NCI-H82 (cell line): ENCODE data around the gene MUC15.
"Not testable (repeated sequence)": the region's sequence is repeated elsewhere in the genome, so short reads cannot be mapped to it uniquely, and the experiment has no call there.

Source experiments
- DNase-seq: peaks from one replicate; lab custom pipeline; 2025; lab: John Stamatoyannopoulos, UW

MUC15 gene

DNA sequence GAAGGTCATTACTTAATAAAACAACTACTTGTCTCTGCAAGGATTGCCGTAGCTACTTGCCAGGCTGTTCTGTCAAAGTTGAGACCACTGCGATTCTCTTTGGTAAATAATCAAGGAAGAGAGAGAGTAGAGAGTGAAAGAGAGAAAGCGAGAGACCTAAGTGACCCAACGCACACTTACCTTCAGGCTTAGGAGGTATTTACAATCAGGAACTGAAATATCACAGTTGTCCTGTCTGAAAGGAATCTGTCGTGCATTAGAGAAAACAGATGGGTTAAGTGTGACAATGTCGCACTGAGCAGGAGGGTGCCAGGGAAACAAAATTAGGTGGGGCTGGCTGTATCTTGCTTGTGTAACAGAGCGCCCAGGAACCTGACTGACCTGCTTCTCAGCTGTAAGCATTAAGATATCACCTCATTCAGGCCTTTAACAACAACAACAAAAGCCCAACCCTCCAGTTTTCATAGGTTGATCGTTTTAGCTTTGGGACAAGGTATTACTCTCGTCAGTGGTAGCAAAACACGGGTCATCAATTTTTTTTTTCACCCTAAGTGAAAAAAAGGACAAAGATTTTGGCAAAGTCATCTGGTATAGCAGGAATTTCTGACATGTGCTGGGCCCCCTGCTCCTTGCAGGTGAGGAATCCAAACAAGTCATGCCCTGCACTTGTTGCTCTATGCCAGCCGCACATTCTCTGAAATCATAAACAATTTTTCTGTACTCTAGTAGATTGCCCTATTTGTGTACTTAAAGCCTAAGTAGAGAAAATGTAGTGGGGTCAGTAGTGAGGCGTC lies at the start of gene MUC15:
Gene MUC15 (minus strand): TSS at position 403 of the 794 bp plus-strand sequence. CDS start 5,169 bp downstream, outside the sequence.
- DNase-seq: no peak

DNA sequence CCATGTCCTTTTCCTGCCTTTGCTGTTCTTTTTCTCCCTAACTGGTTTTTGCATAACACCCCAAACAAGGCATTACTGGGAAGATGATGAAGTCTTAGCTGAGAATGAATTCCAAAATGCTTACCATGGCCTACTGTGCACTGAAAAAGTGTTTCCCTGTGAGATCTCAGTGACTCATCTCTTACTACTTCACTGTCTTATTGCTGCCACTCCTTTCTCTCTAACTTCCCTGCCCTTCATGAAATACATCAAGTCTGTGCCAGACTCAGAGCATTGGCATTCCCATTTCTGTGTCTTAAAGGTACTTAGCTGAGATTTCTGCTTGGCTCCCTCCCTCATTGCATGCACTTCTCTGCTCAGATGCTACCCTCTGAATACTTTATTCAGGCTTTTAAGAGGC lies 49.1 kb upstream of the MUC15 start:
- DNase-seq: no peak

GRCh38 chr11:26620282-26621045 lies 48.4 kb upstream of the MUC15 start:
- DNase-seq: no peak

DNA sequence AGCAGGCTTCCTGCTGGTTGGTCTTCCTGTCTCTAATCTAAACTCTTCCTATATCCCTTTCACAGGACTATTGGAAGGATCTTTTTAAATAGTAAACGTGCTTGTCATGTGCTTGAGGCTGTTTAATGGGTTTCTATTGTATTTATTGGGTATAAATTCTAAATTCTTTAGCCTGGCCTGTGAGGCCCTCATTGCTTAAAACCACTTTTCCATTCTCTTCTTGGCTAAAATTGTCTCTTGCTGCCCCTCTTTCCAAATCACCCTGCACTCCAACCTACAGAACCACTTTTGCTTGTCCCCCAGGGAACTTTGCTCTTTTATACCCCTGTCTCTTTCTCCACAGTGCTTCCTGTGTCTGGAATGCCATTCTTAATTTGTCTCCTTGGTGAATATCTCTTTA lies 46.4 kb upstream of the MUC15 start:
- DNase-seq: no peak

- no peak for DNase-seq
Observed at GRCh38 chr11:26613759-26614158, 41.7 kb upstream of the MUC15 start.

- peak; percentile 72 for DNase-seq
Observed at GRCh38 chr11:26608507-26609146, 36.6 kb upstream of the MUC15 start.

DNA sequence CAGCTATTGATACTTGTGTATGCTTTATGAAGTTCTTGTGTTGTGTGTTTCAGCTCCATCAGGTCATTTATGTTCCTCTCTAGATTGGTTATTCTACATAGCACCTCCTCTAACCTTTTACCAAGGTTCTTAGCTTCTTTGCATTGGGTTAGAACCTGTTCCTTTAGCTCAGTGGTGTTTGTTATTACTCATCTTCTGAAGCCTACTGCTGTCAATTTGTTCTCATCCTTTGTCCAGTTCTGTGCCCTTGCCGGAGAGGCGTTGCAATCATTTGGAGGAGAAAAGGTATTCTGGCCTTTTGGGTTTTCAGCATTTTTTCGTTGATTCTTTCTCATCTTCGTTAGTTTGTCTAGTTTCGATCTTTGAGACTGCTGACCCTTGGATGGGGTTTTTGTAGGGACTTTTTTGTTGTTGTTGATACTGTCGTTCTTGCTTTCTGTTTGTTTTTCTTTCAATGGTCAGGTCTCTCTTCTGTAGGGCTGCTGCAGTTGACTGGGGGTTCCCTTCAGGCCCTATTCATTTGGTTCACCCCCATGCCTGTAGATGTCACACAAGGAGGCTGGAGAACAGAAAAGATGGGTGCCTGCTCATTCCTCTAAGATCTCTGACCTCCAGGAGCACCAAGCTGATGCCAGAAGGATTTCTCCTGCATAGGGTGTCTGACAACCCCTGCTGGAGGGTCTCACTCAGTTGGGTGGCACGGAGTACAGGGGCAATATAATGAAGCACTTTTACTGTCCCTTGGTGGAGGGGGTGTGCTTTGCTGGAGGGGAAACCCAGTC lies 35.9 kb upstream of the MUC15 start:
- DNase-seq: no peak

GRCh38 chr11:26599876-26600434 lies 27.9 kb upstream of the MUC15 start:
- DNase-seq: no peak

DNA sequence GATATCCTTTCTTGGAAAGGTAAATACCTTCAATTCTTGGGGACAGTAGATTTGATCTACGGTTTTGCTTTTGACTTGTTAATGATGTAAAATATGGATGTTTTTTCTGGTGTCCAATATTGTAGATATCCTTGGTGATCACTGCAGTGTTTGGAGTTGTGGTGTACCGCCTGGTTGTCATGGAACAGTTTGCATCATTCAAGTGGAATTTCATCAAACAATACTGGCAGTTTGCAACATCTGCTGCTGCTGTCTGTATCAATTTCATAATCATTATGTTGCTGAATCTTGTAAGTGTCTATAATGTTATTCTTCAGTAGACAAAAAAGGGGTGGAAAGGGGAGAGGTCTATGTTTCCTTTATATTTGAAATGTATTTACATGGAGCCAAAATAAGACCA lies 27.4 kb upstream of the MUC15 start:
- DNase-seq: no peak

DNA sequence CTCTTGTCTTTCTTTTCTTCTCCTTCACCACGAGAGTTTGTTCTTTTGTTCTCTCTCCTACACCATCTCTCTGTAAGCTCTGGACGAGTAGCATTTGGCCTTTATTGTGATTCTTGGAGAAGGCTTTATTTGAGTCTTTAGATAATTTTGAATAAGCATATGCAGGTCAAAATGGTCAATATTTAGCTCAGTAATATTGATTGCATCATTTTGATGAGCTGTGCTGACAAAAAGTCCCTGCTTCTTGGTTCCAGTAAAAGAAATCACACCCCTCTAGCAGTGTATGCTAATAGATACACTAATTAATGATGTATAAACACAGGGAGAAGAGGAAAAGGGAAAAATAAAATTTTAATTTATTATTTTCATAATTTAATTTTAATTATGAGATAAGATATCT lies 25.8 kb upstream of the MUC15 start:
- DNase-seq: no peak

DNA sequence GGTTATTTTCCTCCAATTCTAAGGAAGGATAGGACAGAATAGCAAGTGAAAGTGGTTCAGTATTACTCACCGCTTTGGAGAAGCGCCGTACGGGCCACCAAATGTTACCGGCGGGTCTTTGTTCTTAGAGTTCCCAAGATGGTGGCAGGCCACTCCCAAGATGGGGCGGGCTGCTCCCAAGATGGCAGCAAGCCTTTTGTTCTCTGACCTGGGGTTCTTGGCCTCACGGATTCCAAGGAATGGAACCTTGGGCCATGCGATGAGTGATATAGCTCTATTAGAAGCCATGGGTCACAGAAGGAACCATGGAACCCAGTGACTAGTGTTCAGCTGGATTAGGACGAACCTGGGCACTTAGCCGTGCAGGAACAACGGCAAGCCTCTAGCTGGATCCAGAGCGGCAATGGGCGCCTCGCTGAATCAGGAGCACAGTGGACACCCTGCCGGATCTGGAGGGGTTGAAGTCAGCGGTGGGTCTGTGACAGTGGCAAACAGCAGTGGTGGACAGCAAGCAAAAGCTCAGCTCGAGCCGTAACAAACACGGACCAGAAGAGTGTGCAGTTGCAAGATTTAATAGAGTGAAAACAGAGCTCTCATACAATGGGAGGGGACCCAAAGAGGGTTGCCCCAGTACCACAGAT lies 25.1 kb upstream of the MUC15 start:
- DNase-seq: not testable (repeated sequence)

DNA sequence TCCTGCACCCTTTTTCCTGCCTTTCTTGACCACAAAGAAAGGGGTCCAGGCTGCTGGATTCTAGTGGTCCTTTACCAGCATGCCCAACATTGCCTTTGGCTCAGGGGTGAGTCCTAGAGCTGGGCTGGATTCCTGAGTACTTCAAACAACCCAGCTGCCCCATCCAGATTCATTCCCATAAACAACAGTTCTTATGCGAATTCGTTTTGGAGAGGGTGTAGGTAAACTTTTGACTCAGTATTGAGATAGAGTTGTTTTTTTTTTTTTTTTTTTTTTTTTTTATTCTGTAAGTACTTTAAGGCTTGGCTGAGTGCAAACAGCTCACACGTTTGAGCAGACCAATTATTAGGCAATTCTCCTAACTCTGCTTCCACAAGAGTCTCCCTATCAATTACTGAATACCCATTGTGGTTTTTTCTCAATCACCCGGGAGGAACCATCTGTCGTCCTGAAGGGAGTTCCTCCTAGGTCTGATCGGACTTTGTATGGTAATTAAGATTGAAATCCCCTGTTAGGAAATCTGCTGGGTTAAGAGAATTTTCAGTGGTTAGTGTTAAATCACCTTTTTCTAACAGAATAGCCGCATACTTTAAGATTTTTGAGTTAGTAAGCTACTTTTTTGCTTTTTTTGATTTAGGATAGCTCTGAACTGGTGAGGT lies 23.3 kb upstream of the MUC15 start:
- peak; percentile 48 for DNase-seq

DNA sequence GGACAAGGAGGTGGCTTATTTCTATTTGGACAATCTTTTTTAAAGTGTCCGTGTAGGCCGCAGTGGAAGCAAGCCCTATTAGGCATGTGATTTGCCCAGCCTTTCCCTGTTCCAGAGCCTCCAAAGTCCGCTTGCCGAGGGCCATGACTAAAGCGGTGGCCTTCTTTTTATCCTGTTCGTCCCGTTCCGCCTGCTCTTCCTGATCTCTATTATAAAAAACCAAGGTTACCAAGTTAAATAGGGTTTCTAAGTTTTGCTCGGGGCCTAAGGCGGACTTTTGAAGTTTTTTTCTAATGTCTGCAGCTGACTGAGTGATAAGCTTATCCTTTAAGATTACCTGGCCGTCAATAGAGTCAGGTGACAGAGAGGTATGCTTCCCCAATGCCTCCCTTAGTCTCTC lies 21.6 kb upstream of the MUC15 start:
- no peak for DNase-seq

GRCh38 chr11:26587073-26587472 lies 15.0 kb upstream of the MUC15 start:
- no peak for DNase-seq

DNA sequence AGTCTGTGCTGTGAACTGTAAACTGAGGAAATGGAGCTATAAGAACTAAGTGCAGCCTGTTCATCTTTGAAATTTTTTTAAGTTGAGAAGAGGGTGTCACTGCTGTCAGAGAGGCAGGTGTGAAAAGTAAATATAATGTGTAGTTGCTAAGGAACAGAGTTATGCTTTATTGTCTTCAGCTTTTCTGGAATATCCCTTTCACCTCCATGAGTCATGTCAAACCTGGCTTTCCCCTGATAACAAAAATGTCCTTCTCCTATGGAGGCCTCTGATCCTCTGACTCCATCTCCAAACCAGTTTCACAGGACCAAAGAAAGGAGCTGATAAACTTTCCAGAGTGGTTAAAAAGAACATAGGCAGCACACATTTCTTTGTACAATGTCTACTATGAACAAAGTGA lies 12.8 kb upstream of the MUC15 start:
- no peak for DNase-seq

- no peak for DNase-seq
Observed at GRCh38 chr11:26583550-26583949, 11.5 kb upstream of the MUC15 start.

DNA sequence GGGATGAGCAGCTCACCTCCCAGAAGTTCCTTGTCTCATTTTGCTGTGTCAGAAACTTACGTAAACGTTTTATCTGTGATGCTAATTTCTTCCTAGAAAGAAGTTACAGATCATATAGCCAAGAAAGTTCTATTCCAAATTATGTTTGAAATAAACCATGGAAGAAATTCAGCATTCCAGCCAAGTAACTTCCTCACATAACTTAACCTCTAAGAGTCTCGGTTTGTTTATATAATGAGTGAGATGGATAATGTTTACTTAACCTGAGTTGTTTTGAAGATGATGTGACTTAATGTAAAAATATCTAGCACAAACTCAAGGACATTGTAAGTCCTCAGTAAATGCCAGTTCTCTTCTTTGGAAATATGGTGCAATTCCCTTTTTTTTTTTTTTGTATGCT lies 8.9 kb upstream of the MUC15 start:
- DNase-seq: no peak

DNA sequence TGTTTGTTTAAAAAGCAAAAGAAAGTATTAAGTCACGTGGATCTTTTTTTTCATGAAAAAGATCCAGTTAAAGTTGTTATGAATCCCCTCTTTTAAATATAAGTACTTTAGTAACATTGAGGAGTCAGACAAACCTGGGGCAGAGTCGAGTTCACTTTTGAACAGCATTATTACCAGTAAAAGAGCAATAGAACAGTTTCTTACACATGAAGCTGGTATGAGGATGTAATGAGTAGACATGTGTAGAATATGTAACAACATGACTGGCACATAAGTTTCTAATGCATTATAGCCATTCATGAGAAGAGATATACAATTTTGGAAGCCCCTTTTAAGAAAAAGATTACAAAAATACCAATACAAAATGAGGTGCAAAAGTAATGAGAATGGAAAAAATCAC lies 7.6 kb upstream of the MUC15 start:
- DNase-seq: no peak

GRCh38 chr11:26578998-26579661 lies 7.1 kb upstream of the MUC15 start:
- DNase-seq: no peak

- DNase-seq: no peak
Observed at GRCh38 chr11:26575946-26576345, 3.9 kb upstream of the MUC15 start.
